ENCODE results near the gene MEGF11.
"Not testable (repeated sequence)": the region's sequence is repeated elsewhere in the genome, so short reads cannot be mapped to it uniquely, and the experiment has no call there.

MEGF11 gene

DNA sequence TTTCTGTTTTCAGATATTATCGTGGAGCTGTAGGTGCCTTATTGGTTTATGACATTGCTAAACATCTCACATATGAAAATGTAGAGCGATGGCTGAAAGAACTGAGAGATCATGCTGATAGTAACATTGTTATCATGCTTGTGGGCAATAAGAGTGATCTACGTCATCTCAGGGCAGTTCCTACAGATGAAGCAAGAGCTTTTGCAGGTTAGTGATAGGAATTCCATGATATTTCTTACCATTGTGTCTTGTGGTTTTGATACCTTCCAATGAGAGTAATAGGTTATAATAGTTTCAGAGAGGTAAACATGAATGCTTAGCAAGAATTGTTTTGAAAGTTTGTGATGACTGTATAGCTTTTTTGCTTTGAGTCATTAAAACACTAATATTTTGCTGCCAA is 375.8 kb downstream of the MEGF11 start:
- no peaks in the 10 kb centered on the region for H3K4me1 ChIP-seq (ENCODE audit: control insufficient read depth, insufficient read depth, low read length)
- H3K27ac ChIP-seq (ENCODE audit: insufficient read depth, low read depth, low read length, poor library complexity, severe bottlenecking) = no peak overlapping the region
- no peaks in the 10 kb centered on the region for H3K9me3 ChIP-seq (ENCODE audit: control insufficient read depth, low read length)
- WGBS, 2 experiments = 95 to 97% methylated on average over 3 of the region's 3 CpGs
- no peak overlapping the region for H3K4me3 ChIP-seq (ENCODE audit: insufficient read depth, low read depth, low read length)
- H3K27me3 ChIP-seq (ENCODE audit: control insufficient read depth, insufficient read depth, low read length, poor library complexity, severe bottlenecking) = no peaks in the 10 kb centered on the region
- H3K36me3 ChIP-seq (ENCODE audit: control insufficient read depth, insufficient read depth, low read length) = peaks cover 32% of the 10 kb centered on the region

DNA sequence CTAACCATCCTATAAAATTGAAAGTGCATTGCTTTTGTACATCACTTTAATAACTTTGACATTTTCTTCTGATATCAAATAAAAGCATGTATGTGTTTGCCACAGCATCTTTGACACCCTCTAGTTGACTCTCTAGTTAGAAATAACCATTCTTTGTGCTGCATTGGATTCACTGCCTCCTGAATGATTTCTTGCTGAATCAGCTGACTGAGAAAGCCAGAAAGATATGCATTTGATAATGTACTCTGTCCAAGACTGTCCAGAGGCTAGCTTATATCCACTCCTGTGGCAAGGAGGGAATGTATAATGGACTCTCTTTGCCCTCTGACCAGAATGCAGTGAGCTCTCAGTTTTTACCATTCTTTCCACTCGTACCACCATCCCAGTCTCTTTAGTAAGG is 378.1 kb downstream of the MEGF11 start:
- 67 to 100% methylated on average over 1 of the region's 1 CpG for WGBS, 2 experiments
- H3K4me3 ChIP-seq (ENCODE audit: insufficient read depth, low read depth, low read length) = no peak overlapping the region
- H3K9me3 ChIP-seq (ENCODE audit: control insufficient read depth, low read length) = no peaks in the 10 kb centered on the region
- peaks cover 26% of the 10 kb centered on the region for H3K36me3 ChIP-seq (ENCODE audit: control insufficient read depth, insufficient read depth, low read length)
- no peak overlapping the region for H3K27ac ChIP-seq (ENCODE audit: insufficient read depth, low read depth, low read length, poor library complexity, severe bottlenecking)
- H3K27me3 ChIP-seq (ENCODE audit: control insufficient read depth, insufficient read depth, low read length, poor library complexity, severe bottlenecking) = no peaks in the 10 kb centered on the region
- peaks cover 7% of the 10 kb centered on the region for H3K4me1 ChIP-seq (ENCODE audit: control insufficient read depth, insufficient read depth, low read length)

DNA sequence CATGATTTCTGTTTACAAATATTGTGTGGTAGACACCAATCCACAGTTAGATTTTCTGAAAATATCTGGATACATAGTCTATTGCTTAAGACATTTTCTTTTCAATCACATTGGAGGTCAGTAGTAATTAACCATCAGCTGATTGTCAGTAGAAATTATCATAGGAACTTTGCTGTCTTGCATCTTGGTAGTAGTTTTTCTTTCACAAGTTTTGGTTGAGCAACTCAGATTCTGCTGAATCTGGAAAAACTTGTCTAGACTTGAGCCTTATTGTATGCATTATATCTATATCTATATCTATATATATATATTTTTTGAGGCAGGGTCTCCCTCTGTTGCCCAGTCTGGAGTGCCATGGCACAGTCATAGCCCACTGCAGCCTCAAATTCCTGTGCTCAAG is 380.3 kb downstream of the MEGF11 start:
- Histone ChIP-seq H3K27ac (ENCODE audit: insufficient read depth, low read depth, low read length, poor library complexity, severe bottlenecking) (no peak overlapping the region), H3K4me1 (ENCODE audit: control insufficient read depth, insufficient read depth, low read length) (peaks cover 7% of the 10 kb centered on the region), H3K9me3 (ENCODE audit: control insufficient read depth, low read length) (no peaks in the 10 kb centered on the region), H3K36me3 (ENCODE audit: control insufficient read depth, insufficient read depth, low read length) (peaks cover 16% of the 10 kb centered on the region), H3K4me3 (ENCODE audit: insufficient read depth, low read depth, low read length) (no peak overlapping the region), H3K27me3 (ENCODE audit: control insufficient read depth, insufficient read depth, low read length, poor library complexity, severe bottlenecking) (no peaks in the 10 kb centered on the region)

DNA sequence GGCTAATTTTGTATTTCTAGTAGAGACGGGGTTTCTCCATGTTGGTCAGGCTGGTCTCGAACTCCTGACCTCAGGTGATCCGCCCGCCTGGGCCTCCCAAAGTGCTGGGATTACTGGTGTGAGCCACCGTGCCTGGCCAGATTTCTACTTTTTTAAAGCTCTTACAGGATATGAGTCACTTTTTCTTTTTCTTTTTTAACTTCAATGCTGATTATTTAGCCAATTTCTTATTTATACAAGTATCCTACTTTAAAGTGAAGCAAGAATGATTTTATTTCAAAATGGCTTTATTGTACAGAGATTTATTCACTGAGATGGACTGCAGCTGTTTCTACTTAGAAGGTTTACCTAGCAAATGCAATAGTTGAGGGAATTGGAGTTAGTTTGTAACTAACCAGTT is 381.0 kb downstream of the MEGF11 start:
- H3K4me3 ChIP-seq (ENCODE audit: insufficient read depth, low read depth, low read length); H3K27me3 ChIP-seq (ENCODE audit: control insufficient read depth, insufficient read depth, low read length, poor library complexity, severe bottlenecking); H3K27ac ChIP-seq (ENCODE audit: insufficient read depth, low read depth, low read length, poor library complexity, severe bottlenecking); H3K4me1 ChIP-seq (ENCODE audit: control insufficient read depth, insufficient read depth, low read length); H3K9me3 ChIP-seq (ENCODE audit: control insufficient read depth, low read length): not testable (repeated sequence)
- peaks cover 13% of the 10 kb centered on the region for H3K36me3 ChIP-seq (ENCODE audit: control insufficient read depth, insufficient read depth, low read length)
- WGBS, 2 experiments = 93 to 95% methylated on average over 5 of the region's 5 CpGs

DNA sequence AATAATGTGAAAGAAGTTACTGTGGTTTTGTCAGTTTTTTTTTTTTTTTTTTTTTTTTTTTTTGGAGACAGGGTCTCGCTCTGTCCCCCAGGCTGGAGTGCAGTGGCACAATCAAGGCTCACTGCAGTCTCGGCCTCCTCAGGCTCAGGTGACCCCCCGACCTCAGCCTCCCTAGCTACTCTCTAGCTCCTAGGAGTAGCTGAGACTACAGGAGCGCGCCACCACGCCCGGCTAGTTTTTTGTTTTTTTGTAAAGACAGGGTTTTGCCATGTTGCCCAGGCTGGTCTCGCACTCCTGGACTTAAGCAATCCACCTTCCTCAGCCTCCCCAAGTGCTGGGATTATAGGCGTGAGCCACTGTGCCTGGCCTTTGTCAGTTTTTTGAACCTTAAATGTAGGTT is 381.7 kb downstream of the MEGF11 start:
- H3K4me1 ChIP-seq (ENCODE audit: control insufficient read depth, insufficient read depth, low read length); H3K9me3 ChIP-seq (ENCODE audit: control insufficient read depth, low read length); H3K27ac ChIP-seq (ENCODE audit: insufficient read depth, low read depth, low read length, poor library complexity, severe bottlenecking); H3K27me3 ChIP-seq (ENCODE audit: control insufficient read depth, insufficient read depth, low read length, poor library complexity, severe bottlenecking); H3K36me3 ChIP-seq (ENCODE audit: control insufficient read depth, insufficient read depth, low read length); H3K4me3 ChIP-seq (ENCODE audit: insufficient read depth, low read depth, low read length): not testable (repeated sequence)
- WGBS, 2 experiments = 90 to 91% methylated on average over 9 of the region's 9 CpGs

DNA sequence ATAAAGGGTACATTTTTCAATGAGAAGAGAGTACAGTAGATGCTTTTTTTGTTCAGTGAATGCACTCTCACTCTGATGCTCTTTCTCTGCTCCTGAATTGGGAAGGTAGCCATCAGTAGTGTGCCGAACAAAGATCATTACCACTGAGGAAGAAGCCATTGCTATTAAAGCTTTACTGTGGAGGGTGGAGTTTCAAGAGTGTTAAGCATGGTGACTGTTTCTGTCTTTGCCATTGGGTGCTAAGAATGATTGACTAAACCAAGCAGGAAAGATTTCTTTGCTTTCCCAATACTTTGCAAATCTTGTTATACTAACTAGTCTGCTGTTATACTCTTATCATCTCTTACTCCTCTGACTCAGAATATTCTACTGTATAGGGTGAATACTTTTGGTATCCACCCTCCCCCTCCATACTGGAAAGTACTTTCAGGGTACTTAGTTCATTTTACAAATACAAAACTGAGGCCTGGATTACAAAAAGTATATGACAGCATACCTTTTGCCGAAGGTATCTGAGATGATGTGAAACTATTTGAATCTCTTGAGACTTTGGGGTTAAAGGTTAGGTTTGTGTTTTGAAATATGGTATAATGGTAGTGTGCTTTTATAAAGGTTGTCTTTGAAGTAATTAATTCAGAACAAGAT is 382.5 kb downstream of the MEGF11 start:
- WGBS, 2 experiments = 60 to 69% methylated on average over 2 of the region's 2 CpGs
- Histone ChIP-seq H3K4me1 (ENCODE audit: control insufficient read depth, insufficient read depth, low read length) (peaks cover 7% of the 10 kb centered on the region), H3K9me3 (ENCODE audit: control insufficient read depth, low read length) (no peaks in the 10 kb centered on the region), H3K27ac (ENCODE audit: insufficient read depth, low read depth, low read length, poor library complexity, severe bottlenecking) (no peak overlapping the region), H3K4me3 (ENCODE audit: insufficient read depth, low read depth, low read length) (peak overlapping the region; percentile 71), H3K27me3 (ENCODE audit: control insufficient read depth, insufficient read depth, low read length, poor library complexity, severe bottlenecking) (no peaks in the 10 kb centered on the region), H3K36me3 (ENCODE audit: control insufficient read depth, insufficient read depth, low read length) (no peaks in the 10 kb centered on the region)

DNA sequence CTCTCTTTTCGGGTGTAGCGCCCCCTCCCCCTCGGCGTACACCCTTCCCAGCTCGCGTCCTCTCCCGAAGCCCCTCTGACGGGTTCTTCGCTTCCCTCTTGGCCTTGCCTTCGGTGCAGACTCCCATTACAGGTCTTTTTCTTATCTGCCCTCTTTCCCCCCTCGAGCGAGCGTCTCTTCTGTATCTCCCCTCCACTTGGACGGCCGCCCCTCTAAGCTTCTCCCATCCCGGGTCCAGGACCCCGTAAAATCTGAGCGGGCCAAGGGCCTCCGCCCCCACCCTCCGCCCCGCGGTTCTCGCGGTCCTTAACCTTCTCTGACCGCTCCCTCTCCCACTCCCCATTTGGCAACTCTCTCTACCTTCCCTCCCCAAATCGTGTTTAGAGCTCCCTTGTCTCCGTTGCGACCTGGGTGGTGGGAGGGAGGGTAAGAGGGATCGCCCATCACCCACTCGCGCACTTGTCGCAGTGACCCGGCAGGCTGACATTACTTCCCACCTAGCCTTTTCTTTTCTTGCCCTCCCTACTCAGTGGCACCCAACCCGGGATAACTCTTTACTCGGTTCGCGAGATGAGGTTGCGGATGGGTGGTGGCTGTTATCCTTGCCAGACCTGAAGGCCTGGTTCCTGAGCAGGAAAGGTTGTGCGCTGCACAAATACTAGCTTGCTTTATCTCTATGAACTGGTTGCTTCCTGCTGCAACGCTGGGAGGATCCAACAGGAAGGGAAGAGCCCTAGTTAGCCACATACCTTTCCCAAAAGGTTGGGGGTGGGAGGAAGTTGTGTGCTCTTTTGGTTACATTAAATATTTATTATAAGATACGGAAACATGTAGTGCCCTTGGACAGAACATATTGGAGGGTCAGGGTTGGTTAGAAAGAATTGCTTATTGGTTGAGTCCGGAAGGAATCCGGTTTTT is 383.3 kb downstream of the MEGF11 start:
- Histone ChIP-seq H3K27ac (ENCODE audit: insufficient read depth, low read depth, low read length, poor library complexity, severe bottlenecking) (peak overlapping the region; percentile 85), H3K4me1 (ENCODE audit: control insufficient read depth, insufficient read depth, low read length) (peaks cover 7% of the 10 kb centered on the region), H3K9me3 (ENCODE audit: control insufficient read depth, low read length) (no peaks in the 10 kb centered on the region), H3K27me3 (ENCODE audit: control insufficient read depth, insufficient read depth, low read length, poor library complexity, severe bottlenecking) (no peaks in the 10 kb centered on the region), H3K36me3 (ENCODE audit: control insufficient read depth, insufficient read depth, low read length) (no peaks in the 10 kb centered on the region), H3K4me3 (ENCODE audit: insufficient read depth, low read depth, low read length) (peak overlapping the region; percentile 71)
- 0% methylated on average over 40 of the region's 43 CpGs for WGBS, 2 experiments

DNA sequence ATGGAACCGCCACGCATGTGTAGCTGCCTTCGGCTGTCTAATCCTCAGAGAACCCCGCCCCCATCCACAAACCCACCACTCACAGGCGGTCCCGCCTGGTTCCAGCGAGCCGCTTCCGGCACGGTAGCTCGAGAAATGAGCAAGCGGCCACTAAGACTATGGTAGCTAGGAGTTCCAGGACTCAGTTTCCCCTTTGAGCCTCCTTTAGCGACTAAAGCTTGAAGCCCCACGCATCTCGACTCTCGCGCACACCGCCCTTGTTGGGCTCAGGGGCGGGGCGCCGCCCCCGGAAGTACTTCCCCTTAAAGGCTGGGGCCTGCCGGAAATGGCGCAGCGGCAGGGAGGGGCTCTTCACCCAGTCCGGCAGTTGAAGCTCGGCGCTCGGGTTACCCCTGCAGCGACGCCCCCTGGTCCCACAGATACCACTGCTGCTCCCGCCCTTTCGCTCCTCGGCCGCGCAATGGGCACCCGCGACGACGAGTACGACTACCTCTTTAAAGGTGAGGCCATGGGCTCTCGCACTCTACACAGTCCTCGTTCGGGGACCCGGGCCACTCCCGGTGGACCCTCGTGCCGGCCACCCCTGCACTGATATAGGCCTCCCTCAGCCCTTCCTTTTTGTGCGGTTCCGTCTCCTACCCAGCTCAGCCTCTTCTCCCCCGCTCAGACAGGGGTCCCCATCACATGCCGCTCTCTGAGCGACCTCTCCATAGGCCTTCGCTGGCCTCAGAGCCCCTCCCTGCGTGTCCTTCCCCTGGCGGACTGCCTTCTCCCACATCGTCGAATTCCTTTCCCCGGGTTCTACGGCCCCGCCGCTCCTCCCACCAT is 384.2 kb downstream of the MEGF11 start, which contains the start of gene RAB11A:
RAB11A (plus strand) TSS at position 366 of the 828 bp plus-strand sequence; CDS start at position 461, 95 bp downstream.
- Histone ChIP-seq H3K9me3 (ENCODE audit: control insufficient read depth, low read length) (no peaks in the 10 kb centered on the region), H3K4me1 (ENCODE audit: control insufficient read depth, insufficient read depth, low read length) (peaks cover 7% of the 10 kb centered on the region), H3K36me3 (ENCODE audit: control insufficient read depth, insufficient read depth, low read length) (no peaks in the 10 kb centered on the region), H3K4me3 (ENCODE audit: insufficient read depth, low read depth, low read length) (peak within 1 kb of the TSS; percentile 71), H3K27ac (ENCODE audit: insufficient read depth, low read depth, low read length, poor library complexity, severe bottlenecking) (peak within 1 kb of the TSS; percentile 85), H3K27me3 (ENCODE audit: control insufficient read depth, insufficient read depth, low read length, poor library complexity, severe bottlenecking) (no peaks in the 10 kb centered on the region)
- WGBS, 2 experiments = 0% methylated on average over 62 of the region's 62 CpGs

DNA sequence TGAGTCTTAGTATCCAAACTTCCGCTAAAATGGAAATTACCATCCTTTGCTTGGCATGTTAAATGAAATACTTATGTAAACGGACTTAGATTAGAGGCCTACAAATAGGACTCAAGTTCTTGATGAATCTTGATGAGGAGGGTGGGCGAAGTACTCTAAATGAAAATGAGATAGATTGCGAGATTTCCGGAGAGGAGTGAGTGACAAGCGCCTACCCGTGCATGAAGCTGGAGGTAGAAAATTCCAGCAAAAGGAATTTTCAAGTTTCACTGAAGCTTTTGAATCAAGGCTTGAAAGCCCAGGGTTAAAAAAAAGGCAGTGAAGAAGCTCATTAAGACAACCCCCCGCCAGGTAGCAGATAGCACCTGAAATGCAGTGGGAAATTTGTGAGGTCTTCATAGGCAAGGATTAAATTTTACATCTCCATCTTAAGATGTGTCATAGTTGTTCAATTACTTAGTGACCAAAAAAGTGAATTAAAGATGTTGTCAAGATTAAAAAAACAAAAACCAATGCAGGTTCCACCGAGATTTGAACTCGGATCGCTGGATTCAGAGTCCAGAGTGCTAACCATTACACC is 384.9 kb downstream of the MEGF11 start:
- no peaks in the 10 kb centered on the region for H3K36me3 ChIP-seq (ENCODE audit: control insufficient read depth, insufficient read depth, low read length)
- no peak overlapping the region for H3K27ac ChIP-seq (ENCODE audit: insufficient read depth, low read depth, low read length, poor library complexity, severe bottlenecking)
- peak overlapping the region; percentile 71 for H3K4me3 ChIP-seq (ENCODE audit: insufficient read depth, low read depth, low read length)
- no peaks in the 10 kb centered on the region for H3K9me3 ChIP-seq (ENCODE audit: control insufficient read depth, low read length)
- 64 to 65% methylated on average over 11 of the region's 11 CpGs for WGBS, 2 experiments
- no peaks in the 10 kb centered on the region for H3K27me3 ChIP-seq (ENCODE audit: control insufficient read depth, insufficient read depth, low read length, poor library complexity, severe bottlenecking)
- H3K4me1 ChIP-seq (ENCODE audit: control insufficient read depth, insufficient read depth, low read length) = peaks cover 7% of the 10 kb centered on the region
